HepG2 (cell line): ENCODE results near the gene CSF3R. TPM values are rescaled to one million over a fixed set of nuclear protein-coding genes. Genes with fewer than 3 reads are reported as not detected.

Source experiments
- ATAC-seq: fragments of 200-7000 bp; cut with Tn5 transposase; 3 replicates; pipeline ENCODE4 v1.9.1; 2020; ENCODE audit warnings: mild to moderate bottlenecking, moderate library complexity
- BruUV-seq: library from RNA; stranded (reverse); fragments of 400-500 nt; replicated peaks from 2 replicates; lab custom pipeline; 2021; lab: Mats Ljungman, UMichigan
- CTCF ChIA-PET: fragments of 300-600 bp; formaldehyde crosslinking; extraction: SDS; loops from one replicate; lab custom pipeline; 2021; ENCODE audit warnings: low total read pairs, inconsistent platforms, low intra/inter-chr PET ratio; lab: Yijun Ruan, JAX
- POLR2A ChIA-PET: fragments of 350-600 bp; sonication (Branson Sonifier 250); formaldehyde crosslinking; loops from one replicate; lab custom pipeline; 2020; ENCODE audit warnings: antibody characterized with exemption, inconsistent platforms; lab: Yijun Ruan, JAX
- DNase-seq: peaks from one replicate; pipeline ENCODE4 v3.0.0-alpha.2; 2015; ENCODE audit warnings: low spot score
- FAIRE-seq: peaks from 3 replicates; lab custom pipeline; 2011; peaks lifted over from hg19 to GRCh38; lab: Jason Lieb, UNC
- H2AFZ ChIP-seq: one replicate; pipeline ENCODE4 v1.6.1; 2011; ENCODE audit warnings: low read length, inconsistent platforms
- H3K27ac ChIP-seq: fragments of 300-600 bp; 3 replicates; pipeline ENCODE4 v1.8.0; 2011; ENCODE audit warnings: mixed run types, mild to moderate bottlenecking, mixed read lengths, low read length, inconsistent platforms; ENCODE audit not compliant: insufficient read depth; ENCODE audit errors: extremely low read length
- H3K27me3 ChIP-seq, 2 experiments: fragments of 200-600 bp in 1 of 2; 2 replicates in 1 of 2; 3 replicates in 1 of 2; pipeline versions ENCODE4 v1.6.0 to v1.8.0; 2011; ENCODE audit warnings: low read length in 2 of 2, mild to moderate bottlenecking in 2 of 2, moderate library complexity in 2 of 2, inconsistent platforms in 1 of 2; ENCODE audit not compliant: insufficient read depth in 2 of 2, control insufficient read depth in 1 of 2
- H3K36me3 ChIP-seq, 2 experiments: fragments of 200-600 bp in 1 of 2; replicated peaks in 1 of 2; 2 replicates in 1 of 2; 3 replicates in 1 of 2; pipeline versions ENCODE4 v1.5.1 to v1.8.0; 2011; ENCODE audit warnings: low read length in 2 of 2, inconsistent platforms in 1 of 2; ENCODE audit not compliant: insufficient read depth in 2 of 2, control insufficient read depth in 1 of 2
- H3K4me1 ChIP-seq: 2 replicates; pipeline ENCODE4 v1.5.1; 2012; ENCODE audit warnings: low read length, inconsistent platforms; ENCODE audit not compliant: insufficient read depth
- H3K4me2 ChIP-seq: 2 replicates; pipeline ENCODE4 v1.6.0; 2011; ENCODE audit warnings: low read depth, low read length, inconsistent platforms
- H3K4me3 ChIP-seq, 3 experiments: fragments of 200-600 bp in 1 of 3; sonication (generic), shearing (Covaris generic) in 1 of 3; replicated peaks in 1 of 3; 2 replicates each; pipeline ENCODE4 v1.5.1; 2011 to 2016; ENCODE audit warnings: low read length in 3 of 3, inconsistent platforms in 2 of 3, low read depth in 2 of 3, mild to moderate bottlenecking in 2 of 3, control low read depth in 1 of 3, mixed read lengths in 1 of 3; ENCODE audit not compliant: insufficient read depth in 1 of 3
- H3K79me2 ChIP-seq: one replicate; pipeline ENCODE4 v1.6.1; 2011; ENCODE audit warnings: low read length, inconsistent platforms; ENCODE audit not compliant: insufficient read depth
- H3K9ac ChIP-seq: 2 replicates; pipeline ENCODE4 v1.6.0; 2011; ENCODE audit warnings: mild to moderate bottlenecking, low read depth, low read length, inconsistent platforms; ENCODE audit not compliant: insufficient read depth
- H3K9me3 ChIP-seq: 2 replicates; pipeline ENCODE4 v1.5.1; 2012; ENCODE audit warnings: mild to moderate bottlenecking, low read length
- H4K20me1 ChIP-seq: 2 replicates; pipeline ENCODE4 v1.6.0; 2011; ENCODE audit warnings: inconsistent platforms, mild to moderate bottlenecking, low read length, moderate library complexity; ENCODE audit not compliant: insufficient read depth
- CTCF ChIP-seq: sonication (generic); formaldehyde crosslinking; IDR thresholded peaks from 2 replicates; pipeline ENCODE4 v1.5.0; 2020; ENCODE audit warnings: mild to moderate bottlenecking, missing genetic modification reagents, moderate library complexity
- HES4 ChIP-seq: sonication (generic); formaldehyde crosslinking; IDR thresholded peaks from 2 replicates; pipeline ENCODE4 v1.9.0; 2021; ENCODE audit warnings: mild to moderate bottlenecking, missing genetic modification reagents, borderline replicate concordance
- ZNF768 ChIP-seq: sonication (generic); formaldehyde crosslinking; IDR thresholded peaks from 2 replicates; pipeline ENCODE4 v1.4.0; 2020; ENCODE audit warnings: missing genetic modification reagents
- ZSCAN21 ChIP-seq: sonication (generic); formaldehyde crosslinking; IDR thresholded peaks from 2 replicates; pipeline ENCODE4 v1.8.0; 2022; ENCODE audit warnings: mild to moderate bottlenecking, missing genetic modification reagents, moderate library complexity, borderline replicate concordance
- WGBS: methylation state at CpG from one replicate; pipeline ENCODE4 v1.1.6; 2017; ENCODE audit warnings: low lambda C conversion rate; 5-methylcytosine and 5-hydroxymethylcytosine counted together
- in situ Hi-C: cut with HindIII; loops from 2 replicates; pipeline ENCODE4 v1.10.0; 2017; ENCODE audit warnings: low pct_unique_long_range_greater_than_20kb; ENCODE audit not compliant: extremely low pct_ligation_motif_present
- intact Hi-C: fragments of 100-400 bp; cut with micrococcal nuclease; formaldehyde crosslinking; loops from one replicate; pipeline ENCODE4 v1.10.0; 2022; ENCODE audit not compliant: unreplicated experiment
- polyA plus RNA-seq, 8 experiments: library from polyadenylated mRNA; depleted of rRNA in 3 of 8; stranded (reverse) in 7 of 8; unstranded in 1 of 8; fragments of >200 nt; fragmentation: Illumina TruSeq in 4 of 8; extraction: Trizol in 4 of 8; gene quantifications; 2 replicates each; pipeline versions ENCODE4 v1.2.1 to v1.2.3, GENCODE V29; 2011 to 2016; ENCODE audit warnings: low read depth in 4 of 8, missing spikeins in 1 of 8, mixed read lengths in 1 of 8; ENCODE audit not compliant: insufficient read depth in 1 of 8
- total RNA-seq, 5 experiments: library from RNA; depleted of rRNA; stranded (reverse); fragments of >200 nt; fragmentation: Illumina TruSeq; extraction: Trizol; gene quantifications; 2 replicates each; pipeline ENCODE4 v1.2.3, GENCODE V29; 2016; ENCODE audit warnings: low read depth in 1 of 5
- TF ChIP-seq, protein P1 (sequence below): IDR thresholded peaks from 2 replicates; pipeline ENCODE4 v1.6.1; 2016; ENCODE audit warnings: low read depth, borderline replicate concordance

CSF3R gene
- total and polyA plus RNA-seq, 2 of the 13 experiments (the other 11 are each of a cell fraction or from before 2014, with no cell fraction given), result 11.9 to 28.8 TPM

DNA sequence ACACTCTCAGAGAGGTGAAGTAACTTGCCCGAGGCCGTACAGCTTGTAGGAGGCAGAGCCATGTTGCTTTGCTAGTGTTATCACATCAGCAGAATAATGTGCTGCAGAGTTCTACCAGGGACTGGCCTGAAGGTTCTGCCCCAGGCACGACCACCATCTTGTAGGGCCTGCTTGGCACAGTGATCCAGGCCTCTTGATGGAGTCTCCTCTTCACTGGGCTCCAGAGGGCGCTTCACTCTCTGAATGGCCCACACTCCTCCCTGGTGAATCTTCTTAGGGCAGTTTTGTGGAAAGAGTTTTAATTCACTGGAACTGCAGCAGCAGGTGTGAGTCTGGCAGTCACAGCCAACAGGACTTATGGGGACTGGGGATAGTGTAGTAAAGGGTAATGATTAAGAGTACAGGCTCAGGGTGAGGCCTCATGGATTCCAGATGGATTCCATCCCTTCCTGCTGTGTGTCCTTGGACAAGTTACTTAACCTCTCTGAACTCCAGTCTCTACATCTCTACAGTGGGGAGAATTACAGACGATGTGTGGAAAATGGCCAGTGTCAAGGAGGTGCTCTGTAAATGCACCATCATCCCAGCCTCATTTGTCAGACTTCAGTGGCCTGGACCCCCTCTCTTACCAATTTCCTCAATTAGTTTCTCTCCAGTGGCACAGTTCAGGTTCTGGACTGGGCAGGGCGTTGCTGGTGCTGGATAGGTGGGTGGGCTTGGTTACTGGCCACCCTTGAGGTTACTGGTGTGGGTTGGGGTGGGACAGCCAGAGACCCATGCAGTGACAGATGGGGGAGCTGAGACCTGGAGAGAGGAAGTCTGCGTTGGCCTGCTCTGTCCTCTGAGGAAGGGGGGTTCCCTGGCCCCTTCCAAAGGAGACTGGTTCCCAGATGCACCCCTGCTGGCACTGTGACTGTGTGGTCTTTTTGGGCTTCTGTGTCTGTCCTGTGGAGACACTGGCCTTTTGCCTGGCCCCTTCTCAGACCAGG is 45.9 kb upstream of the CSF3R start:
- intact Hi-C loops (no loop called here), in situ Hi-C loops (no loop called here)
- Histone ChIP-seq H3K9ac (no peak overlapping the region), H3K4me3 (no peak overlapping the region), H2AFZ (no peak overlapping the region), H3K9me3 (no peaks in the 10 kb centered on the region), H3K4me2 (no peak overlapping the region), H3K4me1 (no peaks in the 10 kb centered on the region), H4K20me1 (no peaks in the 10 kb centered on the region), H3K27ac (no peak overlapping the region), H3K27me3 (peaks cover 0 to 16% of the 10 kb centered on the region in 2 experiments; a peak in 2 of 5 replicates), H3K36me3 (no peaks in the 10 kb centered on the region), H3K79me2 (no peaks in the 10 kb centered on the region)
- 14% methylated on average over 6 of the region's 7 CpGs for WGBS
- ChIA-PET POLR2A (no interaction called here), CTCF (no interaction called here)
- ATAC-seq (peak; percentile 80), FAIRE-seq (no peak), DNase-seq (no peak)
- TF ChIP-seq ZSCAN21 (CRISPR knock-in tag), result no peak
- peak; percentile 84; the same call in 1 of the 2 replicates for TF ChIP-seq ZNF768
- peak; percentile 33; the same call in 1 of the 2 replicates for TF ChIP-seq CTCF (CRISPR knock-in tag)
- TF ChIP-seq HES4 (CRISPR knock-in tag), result no peak
- TF ChIP-seq, protein P1, sequence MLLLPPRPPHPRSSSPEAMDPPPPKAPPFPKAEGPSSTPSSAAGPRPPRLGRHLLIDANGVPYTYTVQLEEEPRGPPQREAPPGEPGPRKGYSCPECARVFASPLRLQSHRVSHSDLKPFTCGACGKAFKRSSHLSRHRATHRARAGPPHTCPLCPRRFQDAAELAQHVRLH (CRISPR knock-in tag), result no peak
- BruUV-seq, result no TSS peak
